Stimulated activated CD4-positive, alpha-beta T cell treated with anti-CD3 and anti-CD28 coated beads, Interleukin-1b, Interleukin-23, amount 100 ng/mL, for 1 hour (primary cell): Measurements from ENCODE around the gene ZNF444.
"Not testable (repeated sequence)": the region's sequence is repeated elsewhere in the genome, so short reads cannot be mapped to it uniquely, and the experiment has no call there.

ENCODE experiments used
- DNase-seq, 2 donors: peaks; one replicate each; pipeline ENCODE4 v3.0.0-alpha.2; 2020; ENCODE audit warnings: low read depth in 2 of 2

Gene ZNF444

GRCh38 chr19:56145698-56146097 lies 4.6 kb downstream of the ZNF444 start:
- DNase-seq, result no peak

DNA sequence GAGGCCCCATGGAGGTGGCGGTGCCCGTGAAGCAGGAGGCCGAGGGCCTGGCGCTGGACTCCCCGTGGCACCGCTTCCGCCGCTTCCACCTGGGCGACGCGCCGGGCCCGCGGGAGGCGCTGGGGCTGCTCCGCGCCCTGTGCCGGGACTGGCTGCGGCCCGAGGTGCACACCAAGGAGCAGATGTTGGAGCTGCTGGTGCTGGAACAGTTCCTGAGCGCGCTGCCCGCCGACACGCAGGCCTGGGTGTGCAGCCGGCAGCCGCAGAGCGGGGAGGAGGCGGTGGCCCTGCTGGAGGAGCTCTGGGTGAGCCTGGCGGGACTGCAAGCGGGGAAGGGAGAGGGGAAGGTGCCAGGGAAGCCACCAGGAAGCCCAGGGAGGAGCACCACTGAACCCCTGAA lies 5.8 kb downstream of the ZNF444 start:
- no peak for DNase-seq

DNA sequence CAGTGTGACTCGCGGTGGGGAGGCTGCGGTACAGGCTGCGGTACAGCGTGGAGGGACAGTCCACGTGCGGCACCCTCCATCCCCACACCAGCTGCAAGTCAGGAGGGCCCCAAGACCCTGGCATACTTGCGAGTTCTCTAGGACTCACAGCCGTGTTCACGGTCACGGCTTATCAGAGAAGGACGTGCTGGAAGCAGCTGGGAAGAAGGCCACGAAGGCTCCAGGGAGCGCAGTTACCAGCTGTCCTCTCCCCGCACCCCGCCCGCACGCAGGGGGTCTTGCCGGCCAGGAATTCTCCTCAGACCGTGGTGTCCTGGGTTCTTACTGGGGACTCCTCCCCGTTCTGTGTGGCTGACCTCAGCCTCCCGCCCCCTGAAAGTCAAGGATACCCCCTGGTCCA lies 6.2 kb downstream of the ZNF444 start:
- DNase-seq, result no peak

GRCh38 chr19:56148096-56148495 lies 7.0 kb downstream of the ZNF444 start:
- DNase-seq, result no peak

DNA sequence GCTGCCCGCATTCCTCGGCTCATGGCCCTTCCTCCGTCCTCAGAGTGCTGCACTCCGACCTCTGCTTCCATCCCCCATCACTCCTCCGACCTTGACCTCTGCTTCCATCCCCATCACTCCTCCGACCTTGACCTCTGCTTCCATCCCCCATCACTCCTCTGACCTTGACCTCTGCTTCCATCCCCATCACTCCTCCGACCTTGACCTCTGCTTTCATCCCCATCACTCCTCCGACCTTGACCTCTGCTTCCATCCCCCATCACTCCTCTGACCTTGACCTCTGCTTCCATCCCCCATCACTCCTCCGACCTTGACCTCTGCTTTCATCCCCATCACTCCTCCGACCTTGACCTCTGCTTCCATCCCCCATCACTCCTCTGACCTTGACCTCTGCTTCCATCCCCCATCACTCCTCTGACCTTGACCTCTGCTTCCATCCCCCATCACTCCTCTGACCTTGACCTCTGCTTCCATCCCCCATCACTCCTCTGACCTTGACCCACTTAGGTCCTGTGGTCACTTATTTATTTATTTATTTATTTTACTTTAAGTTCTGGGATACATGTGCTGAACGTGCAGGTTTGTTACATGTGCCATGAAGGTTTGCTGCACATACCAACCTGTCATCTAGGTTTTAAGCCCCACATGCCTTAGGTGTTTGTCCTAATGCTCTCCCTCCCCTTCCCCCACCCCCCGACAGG lies 8.0 kb downstream of the ZNF444 start:
- DNase-seq, result not testable (repeated sequence)

- DNase-seq, result no peak
These were observed 8.6 kb downstream of the ZNF444 start for GRCh38 chr19:56149656-56150038.

DNA sequence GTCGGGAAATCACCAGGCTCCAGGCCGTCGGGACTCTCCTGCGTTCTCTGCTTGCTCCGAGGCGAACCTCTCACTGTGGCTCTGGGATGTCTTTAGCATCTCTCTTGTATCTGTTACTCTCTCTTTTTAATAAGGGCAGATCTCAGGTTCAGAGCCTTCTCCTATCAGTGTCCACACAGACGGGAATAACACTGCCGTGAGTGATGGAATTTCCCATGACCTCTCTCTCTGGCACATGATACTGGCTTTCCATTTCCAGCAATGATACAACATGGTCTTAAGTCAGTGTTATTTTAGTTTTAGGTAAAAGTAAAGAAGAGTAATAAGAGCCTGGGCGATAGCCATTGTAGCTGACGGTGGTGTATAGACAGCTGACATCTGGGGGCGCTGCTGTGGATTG lies 9.3 kb downstream of the ZNF444 start:
- no peak for DNase-seq

- DNase-seq, result no peak
These were observed 11.6 kb downstream of the ZNF444 start for GRCh38 chr19:56152644-56153043.

DNA sequence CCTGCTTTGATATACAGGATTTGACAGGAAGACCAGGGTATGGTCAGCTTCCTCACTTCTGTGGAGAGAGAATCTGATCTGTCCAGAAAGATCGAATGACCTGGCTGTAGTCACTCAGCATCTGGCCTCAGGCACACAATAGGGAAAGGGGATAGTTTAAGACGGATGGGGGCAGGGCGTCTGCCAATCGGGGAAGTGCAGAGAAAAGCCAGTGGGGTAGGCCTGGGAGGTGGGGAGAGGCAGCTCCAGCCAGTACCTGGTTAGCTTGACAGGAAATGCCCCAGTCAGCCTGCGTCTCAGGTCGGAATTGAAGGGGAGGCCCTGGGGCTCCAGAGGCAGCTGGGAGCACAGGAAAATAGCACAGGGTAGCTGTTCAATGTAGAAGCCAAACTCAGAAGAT lies 12.4 kb downstream of the ZNF444 start:
- no peak for DNase-seq

- no peak for DNase-seq
These were observed 14.1 kb downstream of the ZNF444 start for GRCh38 chr19:56155124-56155687.

- no peak for DNase-seq
These were observed 15.7 kb downstream of the ZNF444 start for GRCh38 chr19:56156768-56157167.

- no peak for DNase-seq
These were observed 17.2 kb downstream of the ZNF444 start for GRCh38 chr19:56158170-56158757.

- no peak for DNase-seq
These were observed 18.0 kb downstream of the ZNF444 start for GRCh38 chr19:56159009-56159559.

- no peak for DNase-seq
These were observed 18.7 kb downstream of the ZNF444 start for GRCh38 chr19:56159622-56160271.

- DNase-seq, result no peak
These were observed 20.4 kb downstream of the ZNF444 start for GRCh38 chr19:56161534-56161933.

DNA sequence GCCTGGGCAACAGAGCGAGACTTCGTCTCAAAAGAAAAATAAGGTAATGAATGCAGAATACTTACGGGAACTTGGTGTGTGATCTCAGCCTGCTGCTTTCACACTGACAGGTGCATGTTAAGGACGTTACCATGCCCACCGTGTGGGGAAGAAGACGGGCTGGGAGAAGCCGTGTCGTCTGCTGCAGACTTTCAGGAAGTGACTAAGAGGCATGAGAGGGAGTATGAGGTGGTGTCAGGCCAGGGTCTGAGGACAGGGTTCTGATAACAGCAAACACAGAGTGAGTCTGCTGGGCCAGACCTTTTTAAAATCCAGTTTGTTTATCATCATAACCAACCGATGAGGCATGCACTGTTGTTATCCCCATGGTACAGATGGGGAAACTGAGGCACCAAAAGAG lies 21.2 kb downstream of the ZNF444 start:
- no peak for DNase-seq

DNA sequence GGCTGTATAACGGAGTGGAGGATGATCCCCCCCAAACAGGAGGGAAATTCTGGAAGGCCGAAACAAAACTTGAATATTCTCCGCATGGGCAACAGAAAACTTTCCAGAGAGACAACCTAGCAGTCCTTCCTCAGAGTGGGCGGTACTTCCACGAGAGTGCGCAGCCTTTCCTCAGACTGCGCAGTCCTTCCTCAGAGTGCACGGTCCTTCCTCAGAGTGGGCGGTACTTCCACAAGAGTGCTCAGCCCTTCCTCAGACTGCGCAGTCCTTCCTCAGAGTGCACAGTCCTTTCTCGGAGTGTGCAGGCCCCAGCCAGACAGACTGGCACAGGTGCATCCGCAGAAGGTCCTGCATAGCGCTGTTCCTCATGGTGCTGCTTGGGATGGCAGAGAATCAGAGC lies 22.0 kb downstream of the ZNF444 start:
- DNase-seq, result no peak

DNA sequence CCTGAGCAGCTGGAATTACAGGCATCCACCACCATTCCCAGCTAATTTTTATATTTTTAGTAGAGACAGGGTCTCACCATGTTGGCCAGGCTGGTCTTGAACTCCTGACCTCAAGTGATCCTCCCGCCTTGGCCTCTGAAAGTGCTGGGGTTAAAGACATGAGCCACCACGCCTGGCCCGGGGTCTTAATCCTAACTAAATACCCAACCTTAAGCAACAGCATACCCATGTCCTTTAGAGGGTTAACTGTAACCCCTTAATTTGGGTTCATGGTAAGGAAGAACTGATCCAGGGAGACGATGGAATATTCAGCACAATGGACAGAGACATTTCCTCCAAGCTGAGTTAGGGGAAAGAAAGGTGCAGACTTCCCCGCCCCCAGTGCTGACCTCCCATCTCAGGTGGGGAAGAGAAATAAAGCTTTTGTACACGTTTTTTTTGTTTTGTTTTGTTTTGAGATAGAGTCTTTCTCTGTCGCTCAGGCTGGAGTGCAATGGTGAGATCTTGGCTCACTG lies 26.0 kb downstream of the ZNF444 start:
- no peak for DNase-seq

DNA sequence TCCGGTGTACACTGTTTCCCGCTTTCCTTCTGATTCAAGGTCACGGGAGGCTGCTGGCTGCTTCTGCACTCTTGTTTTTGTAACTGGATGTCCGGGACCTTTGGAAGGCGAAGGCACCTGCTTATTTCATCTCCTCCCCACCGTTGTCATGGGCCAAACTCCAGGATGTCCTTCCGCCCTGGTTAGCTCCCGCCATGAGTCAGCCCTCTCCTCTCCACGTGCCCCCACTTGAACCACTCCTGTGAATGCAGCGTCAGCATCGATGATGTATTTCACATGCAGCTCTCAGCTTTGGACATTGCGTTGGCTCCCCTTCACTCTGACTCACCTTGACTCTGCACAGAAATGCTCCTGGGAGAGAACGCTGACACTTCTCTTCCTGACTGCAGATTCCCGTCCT lies 29.2 kb downstream of the ZNF444 start:
- no peak for DNase-seq

DNA sequence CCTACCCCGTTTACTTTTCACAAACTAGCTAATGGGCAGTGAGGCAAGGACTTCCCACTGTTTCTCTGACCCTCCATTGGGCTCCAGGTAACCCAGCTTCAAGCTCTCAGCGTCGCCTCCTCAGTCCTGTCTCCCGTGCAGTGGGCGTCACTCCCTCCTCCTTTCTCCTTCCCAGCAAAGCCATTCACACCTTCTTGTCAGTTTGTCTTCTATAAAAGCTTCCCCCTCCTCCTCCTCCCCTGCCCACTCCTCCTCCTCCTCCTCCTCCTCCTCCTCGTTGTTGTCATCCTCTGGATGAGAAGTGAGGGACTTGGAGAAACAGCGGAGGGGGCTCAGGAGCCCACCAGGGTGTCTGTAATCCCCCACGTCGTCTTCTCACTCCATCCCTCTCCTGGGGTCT lies 33.0 kb downstream of the ZNF444 start:
- no peak for DNase-seq

DNA sequence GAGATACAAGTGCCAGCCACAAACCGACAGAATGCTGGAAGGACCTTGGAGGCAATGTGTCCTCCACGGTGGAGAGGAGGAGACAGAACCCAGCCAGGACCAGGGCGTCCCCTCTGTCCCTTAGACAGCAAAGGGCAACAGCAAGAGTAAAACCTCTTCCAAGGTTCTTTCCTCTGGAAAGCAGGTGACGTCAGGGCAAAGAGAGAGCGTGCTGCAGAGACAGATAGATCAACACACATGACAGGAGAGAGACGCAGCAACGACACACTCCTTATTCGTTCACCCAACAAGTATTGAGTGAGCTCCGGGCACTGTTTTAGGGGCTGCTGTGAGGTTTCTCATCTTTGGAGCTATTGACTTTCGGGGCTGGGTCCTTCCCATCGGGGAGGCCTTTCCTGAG lies 33.5 kb downstream of the ZNF444 start:
- no peak for DNase-seq

- not testable (repeated sequence) for DNase-seq
These were observed 34.8 kb downstream of the ZNF444 start, which contains the start of gene GALP for GRCh38 chr19:56175861-56176307. GALP (plus strand) TSS chr19:56176008; CDS start chr19:56177109, 1,101 bp downstream.
